HG03025 (cell line): Measurements from ENCODE around the gene APBA1.

ENCODE experiments used
- ATAC-seq: cut with Tn5 transposase; IDR thresholded peaks from one replicate; pipeline ENCODE4 v1.9.1; 2021; ENCODE audit warnings: mild to moderate bottlenecking, moderate library complexity; ENCODE audit not compliant: unreplicated experiment, low FRiP score

Gene APBA1

DNA sequence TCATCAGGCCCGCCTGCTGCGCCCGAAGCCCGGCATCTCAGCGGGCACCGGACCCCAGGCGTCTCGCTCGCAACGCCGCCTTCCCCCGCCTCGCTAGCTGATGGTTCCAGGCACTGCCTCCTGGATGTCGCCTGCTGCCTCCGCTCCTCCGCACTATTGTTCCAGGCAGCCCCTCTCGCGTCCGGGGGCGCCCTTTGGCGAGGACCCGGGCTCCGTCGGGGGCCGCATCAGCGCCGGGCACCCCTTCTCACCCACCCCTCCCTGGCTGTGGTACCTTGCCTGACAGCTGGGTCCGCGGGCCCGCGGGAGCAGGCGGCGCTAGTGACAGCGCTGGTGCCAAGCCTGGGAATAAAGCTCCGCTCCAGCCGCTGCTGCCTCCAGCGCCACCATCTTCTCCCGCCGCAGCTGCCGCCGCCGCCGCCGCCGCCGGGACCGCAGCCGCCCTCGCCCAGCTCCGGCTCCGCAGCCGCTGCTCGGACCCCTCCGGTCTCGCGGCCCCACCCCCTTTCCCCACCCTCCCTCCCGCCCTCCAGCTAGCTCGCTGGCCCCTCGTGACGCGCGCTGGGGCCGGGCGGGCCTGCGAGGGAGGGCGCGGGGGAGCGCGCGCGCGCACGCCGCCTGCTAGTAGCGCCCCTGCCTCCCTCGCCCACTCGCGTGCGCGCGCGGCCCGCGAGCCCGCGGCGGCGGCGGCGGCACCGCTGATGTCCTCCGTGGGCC lies at the start of gene APBA1:
APBA1 (minus strand) TSS at position 493 of the 717 bp plus-strand sequence.
- peak; percentile 26 for ATAC-seq

DNA sequence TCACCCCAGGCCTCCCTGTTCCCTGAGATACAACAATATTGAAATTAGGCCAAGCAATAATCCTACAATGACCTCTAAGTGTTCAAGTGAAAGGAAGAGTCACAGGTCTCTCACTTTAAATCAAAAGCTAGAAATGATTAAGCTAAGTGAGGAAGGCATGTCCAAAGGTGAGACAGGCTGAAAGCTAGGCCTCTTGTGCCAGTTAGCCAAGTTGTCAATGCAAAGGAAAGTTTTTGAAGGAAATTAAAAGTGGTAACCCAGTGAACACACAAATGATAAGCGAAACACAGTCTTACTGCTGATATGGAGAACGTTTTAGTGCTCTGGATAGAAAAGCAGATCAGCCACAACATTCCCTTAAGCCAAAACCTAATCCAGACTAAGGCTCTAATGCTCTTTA lies 47.8 kb upstream of the APBA1 start:
- ATAC-seq, result no peak

DNA sequence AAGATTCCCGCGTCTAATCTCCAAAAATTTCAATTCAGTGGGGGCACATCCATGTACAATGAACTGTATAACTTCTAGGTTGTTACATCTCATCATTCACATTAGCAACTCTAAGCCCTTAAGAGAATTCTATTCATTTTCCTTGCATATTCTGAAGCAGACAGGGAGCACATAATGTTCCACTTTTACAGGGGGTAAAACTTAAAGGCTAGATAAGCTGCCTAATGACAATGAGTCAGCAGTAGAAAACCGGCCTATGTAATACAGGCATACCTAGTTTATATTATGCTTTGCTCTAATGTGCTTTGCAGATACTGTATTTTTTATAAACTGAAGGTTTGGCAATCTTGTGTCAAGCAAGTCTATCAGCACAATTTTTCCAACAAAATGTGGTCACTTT lies 47.2 kb upstream of the APBA1 start:
- ATAC-seq, result no peak

GRCh38 chr9:69718218-69718617 lies 46.0 kb upstream of the APBA1 start:
- ATAC-seq, result no peak

- no peak for ATAC-seq
These were observed 43.7 kb upstream of the APBA1 start for GRCh38 chr9:69715825-69716224.

DNA sequence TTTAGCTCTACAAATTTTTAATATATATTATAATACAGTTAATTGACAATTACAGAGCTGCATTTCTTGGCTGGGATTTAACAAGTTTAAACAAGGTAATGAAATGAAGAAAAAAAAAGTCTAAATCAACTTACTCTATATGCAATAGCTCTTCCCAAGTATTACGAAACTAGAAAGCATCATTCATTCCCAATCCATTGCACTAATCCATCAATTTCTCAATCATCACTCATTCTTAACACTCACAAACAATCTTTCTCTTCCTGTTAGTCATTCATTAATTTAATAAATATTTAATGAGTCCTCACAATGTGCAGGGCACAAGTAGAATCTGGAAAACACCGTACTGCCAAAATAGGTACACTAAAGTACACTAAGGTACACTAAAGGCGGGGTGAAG lies 42.9 kb upstream of the APBA1 start:
- ATAC-seq, result no peak

DNA sequence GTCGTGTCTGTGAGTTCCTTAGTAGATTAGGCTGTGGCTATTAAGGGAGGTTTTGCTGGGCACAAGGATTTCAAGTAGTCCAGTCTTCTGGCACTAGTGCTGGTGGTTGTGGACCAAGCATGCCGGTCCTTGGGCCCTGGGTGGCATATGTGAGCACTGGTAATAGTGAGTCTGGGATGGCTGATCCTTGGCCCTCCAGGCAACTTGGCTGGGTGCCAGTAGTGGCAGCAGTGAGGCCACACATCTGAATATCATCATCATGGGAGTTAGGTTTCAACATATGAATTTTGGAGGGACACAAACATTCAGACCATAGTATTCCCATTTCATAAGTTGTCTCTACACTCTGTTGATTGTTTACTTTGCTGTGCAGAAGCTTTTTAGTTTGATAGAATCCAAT lies 25.3 kb upstream of the APBA1 start:
- no peak for ATAC-seq

GRCh38 chr9:69696802-69697201 lies 24.6 kb upstream of the APBA1 start:
- no peak for ATAC-seq

GRCh38 chr9:69689991-69690538 lies 17.9 kb upstream of the APBA1 start:
- ATAC-seq, result no peak

- ATAC-seq, result no peak
These were observed 11.8 kb upstream of the APBA1 start for GRCh38 chr9:69683927-69684326.

GRCh38 chr9:69678843-69679538 lies 6.8 kb upstream of the APBA1 start:
- ATAC-seq, result no peak

DNA sequence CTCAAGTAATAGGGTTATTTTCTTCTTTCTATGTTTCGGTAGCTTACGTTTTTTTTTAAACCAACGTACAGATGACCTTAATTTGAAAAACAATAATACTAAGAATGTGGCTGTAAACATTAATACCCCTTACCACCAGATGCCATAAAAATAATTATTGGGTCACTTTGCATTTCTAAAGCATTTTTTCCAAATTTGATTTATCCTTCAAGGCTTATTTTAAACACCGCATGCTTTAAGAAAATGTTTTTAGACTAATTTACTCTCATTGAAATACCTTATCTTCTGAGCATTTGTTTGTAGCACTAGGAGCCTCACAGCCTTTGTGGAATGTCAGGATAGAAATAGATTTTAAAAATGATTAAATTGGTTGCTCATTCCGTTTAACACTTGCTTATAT lies 5.8 kb upstream of the APBA1 start:
- no peak for ATAC-seq

DNA sequence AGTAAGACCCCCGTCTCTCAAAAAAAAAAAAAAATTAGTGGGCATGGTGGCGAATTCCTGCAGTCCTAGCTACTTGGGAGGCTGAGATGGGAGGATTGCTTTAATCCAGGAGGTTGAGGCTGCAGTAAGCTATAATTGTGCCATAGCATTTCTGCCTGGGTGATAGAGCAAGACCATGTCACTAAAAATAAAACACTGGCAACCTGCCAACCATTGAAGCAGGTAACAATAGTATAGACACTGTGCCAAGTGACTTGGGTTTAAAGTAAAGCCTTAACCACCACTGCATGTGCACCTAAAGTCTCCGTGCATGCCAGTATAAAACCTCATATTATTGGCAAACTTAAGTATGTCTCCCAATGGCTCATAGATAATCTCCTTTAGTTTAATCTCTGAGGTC lies 3.4 kb upstream of the APBA1 start:
- no peak for ATAC-seq

GRCh38 chr9:69674716-69675438 lies 2.7 kb upstream of the APBA1 start:
- ATAC-seq, result no peak

DNA sequence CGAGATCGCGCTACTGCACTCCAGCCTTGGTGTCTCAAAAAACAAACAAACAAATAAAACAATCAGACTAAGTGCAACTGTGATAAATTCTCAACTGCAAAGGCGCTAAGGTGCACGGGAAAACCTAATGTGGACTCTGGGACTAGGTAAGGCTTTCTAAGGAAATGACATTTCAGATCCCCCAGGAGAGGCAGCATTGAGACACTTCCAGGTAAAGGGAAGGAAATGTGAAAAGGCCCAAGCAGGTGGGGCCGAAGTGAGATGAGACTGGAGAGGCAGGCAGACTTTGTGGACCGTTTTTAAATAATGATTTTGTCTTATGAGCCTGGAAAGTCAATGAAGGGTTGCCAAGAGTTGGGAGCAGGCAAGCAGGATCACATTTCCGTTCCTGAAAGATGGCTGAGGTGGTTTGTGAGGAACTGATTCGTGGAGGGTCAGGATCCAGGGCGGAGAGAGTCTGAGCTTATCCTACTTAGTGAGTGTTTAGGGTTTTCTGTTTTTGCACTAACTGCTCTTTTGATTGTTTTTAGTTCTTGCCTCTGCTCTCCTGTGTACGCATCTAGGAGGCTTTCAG lies 2.0 kb upstream of the APBA1 start:
- ATAC-seq, result no peak

DNA sequence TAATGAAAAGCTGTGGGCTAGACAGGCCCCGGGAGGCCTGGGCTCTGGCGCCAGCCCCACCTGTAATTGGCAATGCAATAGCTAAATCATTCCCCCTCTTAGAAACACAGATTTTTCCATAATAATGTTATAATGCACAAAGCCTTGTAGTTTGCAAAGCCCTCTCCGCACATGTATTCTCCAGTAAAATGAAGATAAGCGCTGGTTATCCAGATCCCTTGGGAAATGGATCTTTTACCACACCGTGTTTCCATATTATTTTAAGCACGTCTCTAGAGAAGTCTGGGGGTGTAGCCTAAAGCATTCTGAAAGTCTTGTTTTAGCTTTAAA lies 1.1 kb upstream of the APBA1 start:
- no peak for ATAC-seq

GRCh38 chr9:69672596-69673310 lies 582 bp upstream of the APBA1 start:
- ATAC-seq, result peak; percentile 88

DNA sequence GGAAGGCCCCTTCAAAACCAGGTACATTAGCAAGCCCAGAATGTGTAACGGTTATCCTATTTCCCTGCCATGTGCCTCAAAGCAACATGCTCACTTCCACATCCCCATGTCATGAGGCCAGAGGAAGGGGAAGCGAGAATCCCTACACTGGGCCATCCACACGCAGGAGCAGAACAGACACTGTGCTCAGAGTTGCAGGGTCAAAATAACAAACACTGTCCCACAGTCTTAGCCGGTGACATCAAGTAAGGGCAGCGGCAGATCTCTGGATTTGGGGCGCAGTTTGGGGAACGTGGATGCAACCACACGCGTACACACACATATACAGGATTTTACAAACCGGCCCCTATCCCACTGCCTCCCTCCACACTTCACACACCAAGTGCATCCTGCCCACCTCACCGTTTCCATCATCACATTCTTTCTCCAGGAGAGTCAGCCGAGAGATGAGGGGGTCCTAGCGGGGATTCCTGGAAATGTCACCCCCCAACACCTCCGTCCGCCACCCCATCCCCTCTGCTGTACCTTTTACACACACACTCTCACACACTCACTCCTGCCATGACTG lies 776 bp downstream of the APBA1 start:
- no peak for ATAC-seq

DNA sequence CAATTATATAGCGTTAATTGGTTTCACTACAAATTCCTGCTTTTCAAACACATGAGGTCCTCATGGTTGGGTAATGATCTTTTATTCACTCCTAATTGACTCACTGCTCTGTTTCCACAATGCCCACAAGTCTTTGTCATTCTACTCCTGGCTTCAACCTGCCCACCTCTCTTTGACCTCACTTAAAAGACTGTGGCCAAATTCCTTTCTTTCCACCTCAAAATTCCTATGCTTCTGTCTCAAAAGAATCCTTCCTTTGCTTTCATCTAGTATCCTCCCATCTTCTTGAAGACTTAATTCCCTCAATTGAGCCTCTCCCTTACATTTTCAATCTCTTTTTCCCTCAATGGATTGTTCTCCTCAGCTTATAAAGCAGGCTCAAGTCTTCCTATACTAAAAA lies 4.9 kb downstream of the APBA1 start:
- no peak for ATAC-seq

GRCh38 chr9:69660304-69660703 lies 11.9 kb downstream of the APBA1 start:
- ATAC-seq, result no peak
